Kidney (tissue), 14 donors: Measurements from ENCODE around the gene DLG2. TPM values are rescaled to one million over a fixed set of nuclear protein-coding genes. Genes with fewer than 3 reads are reported as not detected.

Source experiments
- DNase-seq, 5 donors: peaks; one replicate each; pipeline ENCODE4 v3.0.0-alpha.2; 2013 to 2020
- FAIRE-seq: peaks from 2 replicates; lab custom pipeline; 2012; peaks lifted over from hg19 to GRCh38; lab: Jason Lieb, UNC
- H3K27ac ChIP-seq, 2 donors: one replicate each; pipeline ENCODE4 v1.7.0; 2013; ENCODE audit warnings: low read depth in 2 of 2, low read length in 2 of 2, inconsistent platforms in 1 of 2
- H3K27me3 ChIP-seq: one replicate; pipeline ENCODE4 v1.7.1; 2013; ENCODE audit warnings: low read length, inconsistent platforms; ENCODE audit not compliant: control insufficient read depth, insufficient read depth
- H3K36me3 ChIP-seq, 3 donors: one replicate each; pipeline versions ENCODE4 v1.7.0 to v1.7.1; 2013; ENCODE audit warnings: low read length in 3 of 3, control low read depth in 1 of 3, inconsistent platforms in 1 of 3; ENCODE audit not compliant: insufficient read depth in 3 of 3, control insufficient read depth in 2 of 3
- H3K4me1 ChIP-seq, 3 donors: one replicate each; pipeline versions ENCODE4 v1.7.0 to v1.7.1; 2013; ENCODE audit warnings: low read length in 3 of 3, inconsistent platforms in 1 of 3, low read depth in 1 of 3; ENCODE audit not compliant: control insufficient read depth in 2 of 3, insufficient read depth in 2 of 3
- H3K4me3 ChIP-seq, 3 donors: one replicate each; pipeline versions ENCODE4 v1.7.0 to v1.8.1; 2013; ENCODE audit warnings: low read length in 3 of 3, control low read depth in 1 of 3, inconsistent platforms in 1 of 3
- H3K9ac ChIP-seq, 3 donors: one replicate each; pipeline versions ENCODE4 v1.7.0 to v1.7.1; 2013; ENCODE audit warnings: low read length in 3 of 3, control low read depth in 1 of 3, inconsistent platforms in 1 of 3
- H3K9me3 ChIP-seq, 3 donors: one replicate each; pipeline versions ENCODE4 v1.7.0 to v1.7.1; 2013; ENCODE audit warnings: low read length in 3 of 3, control low read depth in 1 of 3, inconsistent platforms in 1 of 3; ENCODE audit not compliant: control insufficient read depth in 2 of 3, insufficient read depth in 1 of 3
- intact Hi-C: fragments of 100-400 bp; cut with DNase I; formaldehyde crosslinking; loops from one replicate; pipeline ENCODE4 v1.11.1; 2022
- polyA plus RNA-seq: library from polyadenylated mRNA; stranded (reverse); fragments of 350-450 nt; fragmentation: Illumina TruSeq; extraction: RNeasy Lipid Tissue Mini Kit (QIAGEN cat#74804); gene quantifications from one replicate; pipeline ENCODE4 v1.2.3, GENCODE V29; 2014; ENCODE audit warnings: low read depth, low replicate concordance; ENCODE audit not compliant: insufficient read depth
- total RNA-seq: library from RNA; stranded (reverse); fragmentation: NEBNext Ultra II Directional; extraction: Animal tissue kit (Norgen Biotek cat#: 25700); gene quantifications from one replicate; pipeline ENCODE4 v1.2.1, GENCODE V29; 2021
- TF ChIP-seq, protein P1 (sequence below): IDR thresholded peaks from 3 replicates; pipeline ENCODE4 v1.5.1; 2012; ENCODE audit warnings: mild to moderate bottlenecking, moderate library complexity, borderline replicate concordance; ENCODE audit not compliant: insufficient read depth; ENCODE audit errors: extremely low read depth
- donor health status: control.
- donor health status: control.
- donor health status: control.
- donor health status: control.
- donor health status: control.
- donor health status: DM: yes; HTN: yes; CAD: no.
- donor health status: Normal renal cell carcinoma (clear cell type).

DLG2 gene
- total and polyA plus RNA-seq, 2 donors from 2014 or later, result 2.9 to 7.2 TPM

- DNase-seq (no peak), FAIRE-seq (no peak)
- Histone ChIP-seq H3K9me3 (no peaks in the 10 kb centered on the region), H3K4me3 (no peak overlapping the region), H3K27me3 (no peaks in the 10 kb centered on the region), H3K36me3 (no peaks in the 10 kb centered on the region), H3K27ac (no peak overlapping the region), H3K4me1 (no peaks in the 10 kb centered on the region), H3K9ac (no peak overlapping the region)
- TF ChIP-seq, protein P1, sequence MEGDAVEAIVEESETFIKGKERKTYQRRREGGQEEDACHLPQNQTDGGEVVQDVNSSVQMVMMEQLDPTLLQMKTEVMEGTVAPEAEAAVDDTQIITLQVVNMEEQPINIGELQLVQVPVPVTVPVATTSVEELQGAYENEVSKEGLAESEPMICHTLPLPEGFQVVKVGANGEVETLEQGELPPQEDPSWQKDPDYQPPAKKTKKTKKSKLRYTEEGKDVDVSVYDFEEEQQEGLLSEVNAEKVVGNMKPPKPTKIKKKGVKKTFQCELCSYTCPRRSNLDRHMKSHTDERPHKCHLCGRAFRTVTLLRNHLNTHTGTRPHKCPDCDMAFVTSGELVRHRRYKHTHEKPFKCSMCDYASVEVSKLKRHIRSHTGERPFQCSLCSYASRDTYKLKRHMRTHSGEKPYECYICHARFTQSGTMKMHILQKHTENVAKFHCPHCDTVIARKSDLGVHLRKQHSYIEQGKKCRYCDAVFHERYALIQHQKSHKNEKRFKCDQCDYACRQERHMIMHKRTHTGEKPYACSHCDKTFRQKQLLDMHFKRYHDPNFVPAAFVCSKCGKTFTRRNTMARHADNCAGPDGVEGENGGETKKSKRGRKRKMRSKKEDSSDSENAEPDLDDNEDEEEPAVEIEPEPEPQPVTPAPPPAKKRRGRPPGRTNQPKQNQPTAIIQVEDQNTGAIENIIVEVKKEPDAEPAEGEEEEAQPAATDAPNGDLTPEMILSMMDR, result no peak
- intact Hi-C loops, result no loop called here
Observed at GRCh38 chr11:83954780-83955179, 1672.4 kb downstream of the DLG2 start.

GRCh38 chr11:83951521-83951920, 1675.6 kb downstream of the DLG2 start:
- Histone ChIP-seq H3K36me3 (no peaks in the 10 kb centered on the region), H3K4me1 (no peaks in the 10 kb centered on the region), H3K9me3 (no peaks in the 10 kb centered on the region), H3K27me3 (no peaks in the 10 kb centered on the region), H3K9ac (no peak overlapping the region), H3K27ac (no peak overlapping the region), H3K4me3 (no peak overlapping the region)
- TF ChIP-seq, protein P1, result no peak
- intact Hi-C loops, result no loop called here
- FAIRE-seq (no peak), DNase-seq (peak in 2 of 5 donors; percentile 18 to 29)

DNA sequence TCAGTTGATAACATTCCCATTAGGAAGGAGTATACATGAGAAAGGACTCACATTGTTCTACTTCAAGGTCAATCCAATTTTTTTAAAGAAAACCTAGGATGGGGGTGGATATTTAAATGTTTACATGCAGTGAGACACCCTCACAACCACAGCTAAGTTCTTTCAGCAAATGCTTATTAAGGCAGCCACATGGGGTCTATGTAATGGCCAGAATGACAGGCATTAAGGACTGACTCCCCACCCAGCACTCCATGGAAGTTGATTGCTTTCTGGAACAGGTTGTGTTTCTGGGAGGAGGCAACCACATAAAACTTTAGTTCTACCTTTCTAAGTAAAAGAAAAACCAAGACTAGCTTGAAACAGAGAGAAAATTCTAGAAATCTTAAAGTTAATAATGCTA, 1678.9 kb downstream of the DLG2 start:
- Histone ChIP-seq H3K4me1 (no peaks in the 10 kb centered on the region), H3K27ac (no peak overlapping the region), H3K4me3 (no peak overlapping the region), H3K9me3 (no peaks in the 10 kb centered on the region), H3K9ac (no peak overlapping the region), H3K36me3 (no peaks in the 10 kb centered on the region), H3K27me3 (no peaks in the 10 kb centered on the region)
- FAIRE-seq, result no peak
- intact Hi-C loops, result no loop called here
- DNase-seq, result no peak
- TF ChIP-seq, protein P1, result no peak

DNA sequence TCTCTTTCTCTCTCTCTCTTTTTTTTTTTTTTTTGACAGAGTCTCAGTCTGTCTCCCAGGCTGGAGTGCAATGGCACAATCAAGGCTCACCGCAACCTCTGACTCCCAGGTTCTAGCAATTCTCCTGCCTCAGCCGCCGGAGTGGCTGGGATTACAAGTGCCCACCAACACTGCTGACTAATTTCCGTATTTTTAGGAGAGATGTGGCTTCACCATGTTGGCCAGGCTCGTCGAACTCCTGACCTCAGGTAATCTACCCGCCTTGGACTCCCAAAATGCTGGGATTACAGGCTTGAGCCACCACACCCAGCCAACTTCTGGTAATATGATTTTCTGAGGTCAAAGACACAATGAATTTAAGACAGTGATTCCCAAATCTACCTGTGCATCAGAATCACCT, 1681.2 kb downstream of the DLG2 start:
- DNase-seq, result no peak
- FAIRE-seq, result no peak
- Histone ChIP-seq H3K9me3 (no peaks in the 10 kb centered on the region), H3K9ac (no peak overlapping the region), H3K27me3 (no peaks in the 10 kb centered on the region), H3K27ac (no peak overlapping the region), H3K36me3 (no peaks in the 10 kb centered on the region), H3K4me1 (no peaks in the 10 kb centered on the region), H3K4me3 (no peak overlapping the region)
- intact Hi-C loops, result no loop called here
- TF ChIP-seq, protein P1, result no peak
